Activated gamma-delta T cell treated with anti-CD3 and anti-CD28 coated beads, Interleukin-2, amount 50 U/mL, for 16 hours (primary cell): Measurements from ENCODE around the gene PRRX1.

Experiments
- DNase-seq: peaks from one replicate; pipeline ENCODE4 v3.0.0-alpha.2; 2020; ENCODE audit warnings: low read depth

Gene PRRX1

DNA sequence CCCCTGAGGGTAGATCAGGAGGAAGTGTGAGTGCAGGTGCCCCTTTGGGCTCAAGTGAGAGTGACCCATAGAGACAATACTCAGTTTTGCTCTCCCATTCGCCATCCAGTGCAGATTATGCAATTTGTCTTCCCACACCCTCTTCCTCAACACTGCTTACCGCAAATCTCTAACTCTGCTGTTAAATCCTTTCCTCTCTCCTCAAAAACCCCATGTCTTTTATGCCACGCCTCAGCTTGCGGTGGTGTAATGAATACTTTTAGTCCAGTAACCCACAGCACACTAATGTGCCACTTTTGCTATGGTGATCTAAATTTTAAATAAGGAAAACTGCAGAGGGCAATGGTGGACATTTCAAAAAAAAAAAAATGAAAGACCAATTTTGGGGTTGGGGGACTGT lies 57.7 kb downstream of the PRRX1 start:
- no peak for DNase-seq

- DNase-seq, result no peak
These were observed 59.6 kb downstream of the PRRX1 start for GRCh38 chr1:170723518-170723917.

GRCh38 chr1:170725326-170725725 lies 61.4 kb downstream of the PRRX1 start:
- DNase-seq, result no peak

GRCh38 chr1:170727963-170728362 lies 64.0 kb downstream of the PRRX1 start:
- no peak for DNase-seq

GRCh38 chr1:170729225-170730002 lies 65.5 kb downstream of the PRRX1 start:
- no peak for DNase-seq

DNA sequence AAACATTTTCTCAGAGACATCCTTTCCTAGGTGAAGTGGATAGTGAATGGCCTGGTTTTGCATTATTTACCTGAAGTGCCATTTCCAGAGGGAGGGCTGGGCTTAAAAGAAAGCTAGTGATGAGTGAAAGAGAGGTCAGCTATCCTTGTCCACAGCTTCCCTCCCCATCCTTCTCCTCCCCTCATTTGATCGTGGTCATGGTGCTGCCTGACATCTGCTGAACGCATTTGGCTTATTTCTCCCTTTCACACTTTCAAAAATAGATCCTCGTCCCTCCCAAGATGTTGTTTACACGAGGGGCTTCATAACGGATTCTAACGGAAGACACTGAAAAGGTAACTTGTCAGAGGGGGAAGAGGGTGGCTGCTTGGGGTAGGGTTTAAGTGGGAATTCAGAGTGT lies 66.1 kb downstream of the PRRX1 start:
- no peak for DNase-seq

DNA sequence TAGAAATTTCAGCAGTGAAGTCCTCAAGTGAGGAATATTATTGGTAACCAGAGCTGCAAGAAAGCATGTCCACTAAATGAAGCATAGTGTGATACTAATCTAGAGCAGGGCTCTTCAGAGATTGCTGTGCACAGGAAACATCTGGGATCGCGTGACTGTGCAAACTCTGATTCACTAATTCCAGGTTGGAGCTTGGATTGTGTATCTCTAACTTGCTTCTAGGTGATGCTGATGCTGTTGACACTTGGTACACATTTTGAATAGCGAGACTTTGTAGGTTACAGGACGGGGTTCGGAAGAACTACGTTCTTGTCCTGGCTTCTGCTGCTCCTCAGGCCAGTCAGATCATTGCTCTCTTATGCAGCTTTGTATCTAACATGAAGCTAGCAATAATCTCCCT lies 66.5 kb downstream of the PRRX1 start:
- no peak for DNase-seq

DNA sequence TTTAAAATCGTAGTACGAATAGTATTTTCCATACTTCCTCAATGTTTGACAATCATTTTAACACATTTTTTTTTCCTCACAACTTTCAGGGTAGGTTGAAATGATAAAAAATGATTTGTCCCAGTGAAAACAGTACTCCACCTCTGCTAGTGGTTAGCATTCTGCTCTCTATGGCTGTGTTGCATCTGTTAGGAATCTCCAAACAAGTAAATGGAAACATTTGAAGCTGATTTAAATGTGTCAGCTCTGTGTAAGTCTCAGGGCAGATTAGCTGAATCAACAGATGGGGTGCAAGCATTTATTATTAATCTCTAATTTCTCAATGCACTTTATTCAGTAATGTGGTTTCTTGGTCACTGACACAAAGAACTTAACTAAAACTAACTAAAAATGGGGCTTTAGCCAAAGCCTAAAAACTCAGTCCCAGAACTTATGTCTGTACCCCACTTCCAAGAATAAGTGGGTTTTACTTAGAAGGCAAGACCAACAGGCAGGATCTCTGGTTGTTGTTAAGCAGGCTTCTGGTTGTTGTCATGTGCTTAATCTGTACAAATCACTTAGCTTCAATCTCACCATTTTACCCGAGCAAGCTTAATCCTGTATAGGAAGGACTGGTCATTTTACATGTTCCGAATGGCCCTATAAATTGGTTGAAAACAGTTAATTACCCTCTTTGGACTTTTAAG lies 67.8 kb downstream of the PRRX1 start:
- no peak for DNase-seq

GRCh38 chr1:170732252-170732588 lies 68.3 kb downstream of the PRRX1 start:
- no peak for DNase-seq

DNA sequence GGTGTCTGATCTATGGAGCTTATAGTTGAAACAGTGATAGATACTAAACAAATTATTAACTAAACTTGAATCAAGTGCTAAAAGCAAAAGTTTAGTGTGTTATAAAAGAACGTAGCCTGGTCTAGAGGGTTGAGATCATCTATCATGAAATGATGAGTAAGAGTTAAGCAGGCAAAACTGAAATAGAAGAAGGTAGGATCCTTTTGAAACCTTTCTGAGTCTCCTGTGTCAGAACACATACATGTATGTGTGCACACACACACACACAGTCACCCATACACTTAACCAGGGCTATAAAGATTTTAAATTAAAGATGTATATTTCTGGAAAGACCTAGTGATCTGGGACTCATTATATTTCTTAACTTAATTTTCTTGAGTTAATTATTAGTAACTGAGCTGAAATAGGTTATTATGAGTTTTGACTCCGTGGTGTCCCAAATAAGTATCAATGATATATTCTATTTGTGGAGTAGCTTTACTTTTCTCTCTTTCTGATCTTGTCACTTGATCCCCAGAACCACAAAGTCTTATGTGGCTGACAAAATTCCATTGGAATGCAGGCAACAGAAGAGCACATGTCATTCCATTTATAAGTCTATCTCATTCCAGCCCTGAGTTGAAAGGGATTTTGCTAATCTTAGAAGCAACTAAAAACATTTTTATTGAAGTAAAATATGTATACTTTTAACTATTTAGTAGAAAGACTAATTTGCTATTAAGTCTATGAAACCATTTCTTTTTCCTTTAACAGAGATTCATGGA lies 70.7 kb downstream of the PRRX1 start:
- no peak for DNase-seq

DNA sequence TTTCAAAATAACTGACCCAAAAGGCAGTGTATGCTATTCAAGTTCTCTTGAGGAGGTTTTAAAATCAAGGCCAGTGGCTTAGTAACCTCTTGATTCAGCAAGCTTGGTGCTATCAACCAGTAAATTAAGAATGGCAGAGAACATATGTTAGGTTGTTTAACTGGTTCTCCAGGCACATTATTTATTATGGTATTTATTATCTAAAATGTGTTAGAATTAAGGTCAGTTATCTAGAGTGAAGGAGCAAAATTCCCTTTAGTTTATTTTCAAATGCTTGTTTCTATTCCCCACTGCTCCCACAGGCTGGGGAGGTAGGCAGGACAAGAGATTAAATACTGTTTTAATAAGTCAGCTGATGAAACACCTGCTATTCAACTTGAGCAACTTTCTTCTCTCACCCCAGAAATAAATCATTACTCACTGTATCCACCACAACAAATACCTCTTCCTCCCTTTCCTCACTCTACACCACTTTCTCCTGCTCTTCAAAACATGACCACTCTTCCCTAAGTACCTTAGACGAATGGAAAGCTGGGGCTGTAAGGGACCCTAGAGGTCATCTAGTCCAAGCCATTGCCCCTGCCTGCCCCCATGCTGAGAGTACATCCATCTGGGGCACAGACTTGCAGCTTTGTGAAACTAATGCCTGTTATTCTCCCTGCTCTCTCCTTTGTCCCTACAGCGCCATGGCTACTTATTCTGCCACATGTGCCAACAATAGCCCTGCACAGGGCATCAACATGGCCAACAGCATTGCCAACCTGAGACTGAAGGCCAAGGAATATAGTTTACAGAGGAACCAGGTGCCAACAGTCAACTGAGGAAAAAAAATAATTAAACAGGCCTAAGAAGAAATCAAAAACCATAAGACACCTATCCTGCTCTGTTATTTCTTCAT lies 71.7 kb downstream of the PRRX1 start:
- no peak for DNase-seq

DNA sequence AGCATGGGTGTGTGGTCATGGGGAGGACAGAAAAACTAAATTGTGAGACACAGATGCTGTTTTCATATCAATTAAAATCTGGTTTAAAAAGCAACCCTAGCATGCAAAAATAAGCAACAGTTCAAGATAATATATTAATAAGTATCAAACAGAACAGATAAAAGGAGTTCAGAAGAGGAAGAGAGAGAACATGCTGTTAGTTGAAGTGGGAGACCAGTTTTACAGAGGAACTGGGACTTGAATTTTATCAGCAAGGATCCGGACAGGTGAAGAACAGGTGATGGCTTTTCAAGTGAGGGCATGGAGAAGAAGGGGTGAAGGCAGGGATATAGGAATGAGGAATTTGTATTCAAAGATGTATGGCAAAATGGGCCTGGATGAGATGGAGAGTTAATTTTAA lies 75.9 kb downstream of the PRRX1 start:
- DNase-seq, result no peak

GRCh38 chr1:170741678-170742077 lies 77.7 kb downstream of the PRRX1 start:
- no peak for DNase-seq

GRCh38 chr1:170742600-170742999 lies 78.7 kb downstream of the PRRX1 start:
- no peak for DNase-seq

DNA sequence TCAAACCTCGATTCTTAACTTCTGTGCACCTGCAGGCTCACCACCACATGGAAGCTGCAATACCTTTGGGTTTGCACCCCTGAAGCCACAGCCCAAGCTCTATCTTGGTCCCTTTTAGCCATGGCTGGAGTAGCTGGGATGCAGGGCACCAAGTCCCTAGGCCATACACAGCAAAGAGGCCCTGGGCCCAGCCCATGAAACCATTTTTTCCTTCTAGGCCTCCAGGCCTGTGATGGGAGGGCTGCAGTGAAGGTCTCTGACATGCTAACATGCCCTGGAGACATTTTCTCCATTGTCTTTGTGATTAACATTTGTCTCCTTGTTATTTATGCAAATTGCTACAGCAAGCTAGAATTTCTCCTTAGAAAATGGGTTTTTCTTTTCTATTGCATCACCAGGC lies 79.2 kb downstream of the PRRX1 start:
- no peak for DNase-seq

GRCh38 chr1:170749549-170749948 lies 85.6 kb downstream of the PRRX1 start:
- no peak for DNase-seq

- DNase-seq, result no peak
These were observed 86.0 kb downstream of the PRRX1 start for GRCh38 chr1:170749959-170750358.

- no peak for DNase-seq
These were observed 91.9 kb downstream of the PRRX1 start for GRCh38 chr1:170755795-170756194.

GRCh38 chr1:170758992-170759391 lies 95.1 kb downstream of the PRRX1 start:
- DNase-seq, result no peak

GRCh38 chr1:170765279-170765678 lies 101.3 kb downstream of the PRRX1 start:
- no peak for DNase-seq

- no peak for DNase-seq
These were observed 101.9 kb downstream of the PRRX1 start for GRCh38 chr1:170765712-170766330.

GRCh38 chr1:170768929-170769328 lies 105.0 kb downstream of the PRRX1 start:
- DNase-seq, result no peak
